ENCODE data around the gene STEAP3.

Gene STEAP3, protein sequence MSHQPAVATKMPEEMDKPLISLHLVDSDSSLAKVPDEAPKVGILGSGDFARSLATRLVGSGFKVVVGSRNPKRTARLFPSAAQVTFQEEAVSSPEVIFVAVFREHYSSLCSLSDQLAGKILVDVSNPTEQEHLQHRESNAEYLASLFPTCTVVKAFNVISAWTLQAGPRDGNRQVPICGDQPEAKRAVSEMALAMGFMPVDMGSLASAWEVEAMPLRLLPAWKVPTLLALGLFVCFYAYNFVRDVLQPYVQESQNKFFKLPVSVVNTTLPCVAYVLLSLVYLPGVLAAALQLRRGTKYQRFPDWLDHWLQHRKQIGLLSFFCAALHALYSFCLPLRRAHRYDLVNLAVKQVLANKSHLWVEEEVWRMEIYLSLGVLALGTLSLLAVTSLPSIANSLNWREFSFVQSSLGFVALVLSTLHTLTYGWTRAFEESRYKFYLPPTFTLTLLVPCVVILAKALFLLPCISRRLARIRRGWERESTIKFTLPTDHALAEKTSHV

DNA sequence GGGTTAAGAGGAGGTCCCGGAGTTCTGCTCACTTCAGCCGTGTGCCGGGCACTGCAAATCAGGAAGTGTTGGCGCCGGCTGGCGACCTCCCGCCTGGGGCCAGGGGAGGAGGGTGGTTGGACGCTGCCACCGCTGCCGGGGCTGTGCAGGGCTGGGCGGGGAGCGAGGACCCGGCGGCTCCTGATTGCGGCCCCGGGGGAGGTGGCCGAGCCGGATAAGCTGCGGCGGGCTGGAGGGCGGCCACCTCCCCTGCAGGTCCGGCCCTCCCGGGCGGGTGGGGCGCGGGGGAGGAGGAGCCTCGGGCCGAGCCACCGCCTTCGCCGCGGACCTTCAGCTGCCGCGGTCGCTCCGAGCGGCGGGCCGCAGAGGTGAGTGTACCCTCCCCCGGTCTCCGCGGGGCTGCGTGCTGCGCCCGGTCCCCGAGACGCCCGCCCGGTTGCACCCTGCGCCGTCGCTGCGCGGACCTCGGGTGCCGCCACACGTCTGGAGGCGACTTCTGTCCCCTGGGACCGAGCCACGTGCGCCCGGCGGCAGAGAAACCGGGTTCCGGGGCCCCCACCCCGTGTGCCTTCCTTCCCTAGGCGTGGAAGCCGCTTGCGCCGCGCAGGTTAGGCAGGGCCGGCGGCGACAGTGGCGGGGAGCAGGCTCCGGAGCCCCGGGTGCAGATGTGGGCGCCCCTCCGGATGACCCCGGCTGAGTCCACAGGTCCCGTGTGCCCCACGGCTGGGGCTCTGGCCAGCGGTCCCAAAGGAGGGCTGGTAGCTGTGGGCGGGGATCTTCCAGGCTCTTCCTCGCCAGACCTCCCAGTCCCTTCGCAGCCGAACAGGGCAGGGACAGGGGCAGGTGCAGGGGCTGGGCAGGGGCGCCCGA lies at the start of gene STEAP3:
Gene STEAP3, plus strand, starts transcription at position 314 of the 870 bp plus-strand sequence. CDS start 7,179 bp downstream, outside the sequence.
- no peak for FAIRE-seq

GRCh38 chr2:119174216-119174992 lies 49.2 kb upstream of the STEAP3 start:
- FAIRE-seq, result no peak

DNA sequence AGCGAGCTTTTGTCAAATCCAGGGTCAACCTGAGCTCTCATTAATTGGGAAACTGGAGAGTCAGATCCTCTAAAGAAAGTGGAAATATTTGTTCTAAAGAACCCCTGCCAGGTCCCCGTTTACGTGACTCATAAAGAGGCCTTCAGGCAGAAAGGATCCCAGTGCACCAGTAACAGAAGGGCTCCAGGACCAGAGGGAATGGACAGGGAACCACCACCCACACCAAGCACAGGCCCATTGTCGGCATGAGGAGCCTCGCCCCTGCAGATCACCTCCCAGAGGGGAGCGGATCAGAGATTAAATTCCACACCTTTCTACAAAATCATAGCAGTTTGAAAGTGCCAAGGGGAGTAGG lies 48.7 kb upstream of the STEAP3 start:
- FAIRE-seq, result no peak

DNA sequence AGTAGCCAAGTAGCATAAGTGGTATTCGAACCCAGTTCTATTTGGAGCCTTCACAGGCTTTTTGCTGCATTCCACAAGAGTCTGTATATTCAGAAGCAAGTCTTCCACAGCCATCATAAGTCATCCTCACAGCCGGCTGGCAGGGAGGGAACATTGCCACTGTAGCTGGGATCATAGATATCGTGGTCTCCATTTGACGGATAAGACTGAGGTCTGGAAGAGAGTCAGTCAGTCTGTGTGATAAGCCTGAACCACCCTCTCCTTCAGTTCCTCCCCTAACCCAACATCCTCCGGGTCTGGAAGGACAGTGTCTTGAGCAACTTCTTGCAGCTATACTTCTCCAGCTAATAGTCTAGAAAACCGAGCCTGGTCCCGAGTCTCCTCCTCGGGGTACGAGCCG lies 48.1 kb upstream of the STEAP3 start:
- FAIRE-seq, result no peak

DNA sequence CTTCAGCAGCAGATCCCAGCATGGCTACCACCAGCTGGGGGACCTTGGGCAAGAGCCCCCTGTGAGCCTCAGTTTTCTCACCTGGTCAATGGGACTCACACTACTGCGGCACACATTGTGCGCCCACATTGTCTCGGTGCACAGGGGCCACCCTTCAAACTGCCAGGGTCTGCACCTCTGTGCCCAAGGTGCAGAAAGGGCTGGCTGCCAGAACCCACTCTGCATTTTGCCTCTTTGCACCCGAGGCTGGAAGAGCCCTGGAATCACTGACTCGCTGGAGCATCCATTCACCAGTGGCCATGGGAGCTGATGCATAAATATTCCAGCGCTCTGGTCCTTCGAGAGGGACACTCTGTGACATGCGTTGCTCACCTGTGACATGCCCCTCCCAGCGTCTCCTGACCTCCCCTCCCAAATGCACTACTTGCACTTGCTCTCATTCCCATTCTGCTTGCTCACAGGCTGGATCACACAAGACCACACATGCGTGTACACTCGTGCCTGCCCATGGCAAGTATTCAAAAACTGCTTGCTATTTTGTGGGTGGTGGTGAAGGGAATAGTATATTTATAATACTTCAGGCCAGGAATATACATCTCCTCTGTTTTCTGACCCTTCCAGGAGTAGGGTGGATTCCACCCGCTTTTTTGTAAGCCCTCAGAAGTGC lies 46.3 kb upstream of the STEAP3 start:
- no peak for FAIRE-seq

- no peak for FAIRE-seq
Measured at GRCh38 chr2:119177838-119178190, 45.8 kb upstream of the STEAP3 start.

DNA sequence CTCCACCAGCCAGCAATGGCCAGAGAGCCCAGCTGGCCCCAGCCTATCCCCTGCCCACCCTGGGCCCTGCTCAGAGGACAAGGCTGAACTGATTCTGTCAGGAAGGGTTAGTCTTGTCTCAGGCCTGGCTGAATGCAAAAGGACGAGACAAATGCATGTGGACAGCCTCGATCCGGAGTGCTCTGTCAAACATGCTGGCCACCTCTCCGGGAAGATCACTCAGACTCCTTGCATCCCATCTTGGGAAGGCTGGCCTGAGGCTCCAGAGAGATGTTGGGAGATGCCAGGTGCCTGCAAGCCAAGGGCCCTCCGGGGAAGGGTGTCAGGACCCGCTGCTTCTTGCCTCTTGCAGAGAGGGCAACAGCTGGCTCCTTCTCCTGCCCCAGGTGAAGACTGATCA lies 44.9 kb upstream of the STEAP3 start:
- no peak for FAIRE-seq

GRCh38 chr2:119179202-119179601 lies 44.4 kb upstream of the STEAP3 start:
- no peak for FAIRE-seq

DNA sequence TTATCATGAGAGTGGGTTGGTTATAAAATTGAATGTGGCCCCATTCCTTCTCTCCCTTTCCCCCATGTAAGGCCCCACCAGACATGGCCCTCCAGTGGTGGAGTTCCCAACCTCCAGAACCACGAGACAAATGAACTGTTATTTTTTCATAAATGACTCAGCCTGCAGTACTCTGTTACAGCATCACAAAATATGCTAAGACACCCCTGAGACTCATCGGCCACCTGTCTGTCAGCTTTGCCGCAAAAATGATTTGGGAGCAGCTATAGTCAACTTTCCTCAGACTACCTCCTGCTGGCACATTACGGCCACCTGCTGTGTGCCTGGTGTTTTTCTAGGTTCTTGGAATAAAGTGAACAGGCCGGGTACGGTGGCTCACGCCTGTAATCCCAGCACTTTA lies 43.6 kb upstream of the STEAP3 start:
- FAIRE-seq, result no peak

DNA sequence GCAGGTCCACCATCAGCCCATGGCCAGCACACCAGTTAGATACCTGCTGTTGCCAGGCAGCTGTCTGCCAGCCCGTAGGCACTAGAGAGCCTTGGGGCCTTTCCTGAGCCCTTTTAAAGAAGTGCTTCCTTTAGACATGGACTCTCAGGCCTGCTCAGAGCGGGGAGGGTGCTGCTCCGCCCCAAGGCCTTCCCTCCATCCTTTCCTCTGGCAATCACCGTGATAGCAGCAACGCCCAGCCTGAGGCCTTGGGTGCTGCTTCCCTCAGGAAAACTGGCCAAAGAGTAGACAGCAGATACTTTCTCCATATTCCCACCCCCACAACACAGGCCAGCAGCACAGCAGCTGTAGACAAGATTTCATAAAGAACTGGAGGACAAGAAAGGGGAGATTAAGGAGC lies 42.7 kb upstream of the STEAP3 start:
- no peak for FAIRE-seq

DNA sequence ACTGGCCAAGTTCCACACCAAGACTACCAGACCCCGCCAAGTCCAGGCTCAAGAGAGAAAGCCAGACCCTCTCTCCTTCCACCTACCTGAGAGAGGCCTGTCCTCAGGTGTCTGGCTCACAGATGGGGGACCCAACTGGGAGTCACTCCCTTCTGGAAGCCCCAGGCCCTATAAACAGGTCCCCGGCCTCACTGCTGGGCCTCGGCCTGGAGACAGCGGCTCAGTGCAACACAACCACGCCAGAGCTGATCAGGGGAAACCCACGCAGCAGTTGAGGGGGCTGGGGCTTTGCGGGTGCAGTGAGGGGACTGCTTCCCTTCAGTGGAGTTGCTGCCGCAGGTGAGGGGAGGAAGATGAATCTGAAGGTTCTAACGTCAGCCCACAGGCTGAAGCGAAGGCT lies 42.2 kb upstream of the STEAP3 start:
- no peak for FAIRE-seq

GRCh38 chr2:119181791-119182445 lies 41.7 kb upstream of the STEAP3 start:
- no peak for FAIRE-seq

DNA sequence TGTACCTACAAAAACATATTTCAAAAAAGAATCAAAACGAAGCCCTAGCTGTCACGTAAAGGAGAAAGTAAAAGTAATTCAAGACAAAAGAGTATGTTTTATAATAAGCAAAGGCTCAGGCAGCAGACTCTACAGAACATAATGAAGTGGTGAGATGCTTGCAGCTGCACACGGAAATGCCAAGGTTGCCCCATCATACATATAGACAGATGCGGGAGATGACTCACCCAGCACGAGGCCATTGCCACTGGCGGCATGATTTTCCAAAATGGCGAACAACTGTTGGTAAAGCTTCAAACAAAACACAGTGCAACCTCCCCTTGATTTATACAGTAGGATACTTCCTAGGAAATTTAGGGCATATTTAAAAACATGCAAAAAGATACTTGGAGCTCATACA lies 39.1 kb upstream of the STEAP3 start:
- FAIRE-seq, result no peak

DNA sequence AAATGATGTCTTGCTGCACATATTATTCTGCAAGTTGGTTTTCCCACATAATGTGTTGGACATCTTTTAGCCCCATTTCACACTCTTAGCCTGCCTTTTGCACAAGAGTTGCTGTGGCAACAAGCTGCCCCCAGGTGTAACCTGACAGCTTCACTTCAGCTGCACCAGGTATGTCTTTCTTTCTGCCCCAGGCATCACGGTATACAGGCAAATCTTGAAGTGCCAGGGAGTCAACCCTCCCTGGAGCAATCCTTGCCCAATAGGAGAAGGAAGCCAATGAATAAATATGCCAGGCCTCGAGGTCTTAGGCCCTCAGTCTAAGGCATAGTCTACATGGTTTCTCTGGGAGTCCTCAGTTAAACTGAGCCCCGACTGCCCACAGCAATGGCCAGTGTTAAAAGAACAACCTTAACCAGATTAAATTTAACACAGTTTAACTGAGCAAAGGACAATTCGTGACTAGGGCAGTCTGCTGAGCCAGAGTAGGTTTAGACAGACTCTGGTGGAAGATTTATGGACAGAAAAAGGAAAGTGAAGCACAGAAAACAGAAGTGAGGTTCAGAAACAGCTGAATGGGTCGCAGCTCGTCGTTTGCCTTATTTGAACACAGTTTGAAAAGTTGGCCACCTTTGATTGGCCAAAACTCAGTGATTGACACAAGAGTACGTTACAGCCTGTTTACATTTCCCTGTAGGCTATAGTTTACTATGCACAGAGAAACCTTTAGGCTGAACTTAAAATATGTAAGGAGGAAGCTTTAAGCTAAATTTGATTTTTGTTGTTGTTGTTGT lies 33.1 kb upstream of the STEAP3 start:
- no peak for FAIRE-seq

GRCh38 chr2:119192893-119193292 lies 30.7 kb upstream of the STEAP3 start:
- FAIRE-seq, result no peak

DNA sequence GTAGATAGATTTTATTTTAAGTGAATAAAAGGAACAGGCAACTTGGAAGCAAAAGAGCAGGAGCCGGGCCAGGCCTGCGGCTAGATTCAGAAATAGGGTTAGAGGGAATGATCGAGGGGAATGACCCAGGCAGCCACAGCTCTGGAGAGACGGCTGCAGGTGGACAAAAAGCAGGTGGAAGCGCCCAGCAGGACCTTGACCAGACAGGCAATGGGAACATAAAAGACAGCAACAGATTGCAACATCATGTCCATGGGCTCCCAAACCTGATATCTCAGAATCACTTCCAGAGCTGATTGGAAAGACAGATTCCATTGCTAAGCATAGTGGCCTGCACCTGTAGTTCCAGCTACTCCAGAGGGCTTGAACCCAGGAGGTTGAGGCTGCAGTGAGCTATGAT lies 28.6 kb upstream of the STEAP3 start:
- no peak for FAIRE-seq

GRCh38 chr2:119195887-119196286 lies 27.7 kb upstream of the STEAP3 start:
- no peak for FAIRE-seq

- FAIRE-seq, result no peak
Measured at GRCh38 chr2:119196301-119197125, 27.1 kb upstream of the STEAP3 start.

DNA sequence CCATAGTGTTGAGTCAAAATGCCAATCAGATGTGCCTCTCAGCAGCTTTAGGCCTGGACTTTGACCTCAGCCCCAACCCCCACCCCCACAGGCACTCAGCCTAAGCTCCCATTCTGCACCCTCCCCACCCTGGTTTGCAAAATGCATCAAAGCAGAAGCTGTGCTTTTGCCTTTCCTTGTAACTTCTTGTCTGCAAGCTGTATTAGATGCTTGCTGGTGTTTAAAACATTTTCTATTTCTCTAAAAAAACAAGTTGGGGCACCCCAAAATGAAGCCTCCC lies 26.6 kb upstream of the STEAP3 start:
- no peak for FAIRE-seq

GRCh38 chr2:119197529-119198239 lies 25.9 kb upstream of the STEAP3 start:
- no peak for FAIRE-seq

Measured in A204.1 (cell line).